ENCODE measurements around the gene TENT5D. TPM values are rescaled to one million over a fixed set of nuclear protein-coding genes. Genes with fewer than 3 reads are reported as not detected.

The TENT5D gene
- total and polyA plus RNA-seq, 7 experiments from 2014 or later = not detected

DNA sequence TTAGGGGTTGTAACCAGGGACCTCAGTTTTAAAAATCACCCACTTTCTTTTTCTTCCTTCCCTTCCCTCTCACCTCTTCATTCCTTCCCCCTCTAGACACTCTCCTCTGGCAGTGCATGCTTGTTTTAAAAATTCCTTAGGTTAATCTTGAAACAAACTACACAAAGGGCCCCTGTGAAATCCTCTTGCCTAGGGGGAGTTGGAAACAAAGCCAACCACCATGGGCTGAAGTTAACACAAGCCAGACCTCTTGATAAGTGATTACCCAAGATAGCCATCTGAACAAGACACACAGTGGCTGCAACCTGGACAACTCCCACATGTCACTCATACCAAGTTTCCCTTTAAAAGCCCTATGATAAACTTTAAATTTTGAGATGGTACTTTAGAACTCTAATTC lies 68.9 kb downstream of the TENT5D start:
- Mint-ChIP-seq H3K27me3 (no peaks in the 10 kb centered on the region), H3K4me1 (no peaks in the 10 kb centered on the region), H3K36me3 (no peaks in the 10 kb centered on the region), H3K9me3 (peaks cover 0 to 7% (median 2%) of the 10 kb centered on the region in 11 donors), H3K4me3 (no peak overlapping the region), H3K27ac (no peak overlapping the region)
- intact Hi-C loops (cut with micrococcal nuclease) = no loop called here
- H3K27me3 ChIP-seq (ENCODE audit: control insufficient read depth in 2 of 2, insufficient read depth in 2 of 2, low read length in 2 of 2) = no peaks in the 10 kb centered on the region
- ChIA-PET CTCF (no interaction called here), POLR2A (no interaction called here)
- DNase-seq (no peak), ATAC-seq (no peak)
- no peaks in the 10 kb centered on the region for H3K9me3 ChIP-seq (ENCODE audit: control insufficient read depth in 2 of 3, low read length in 3 of 3)
- H3K36me3 ChIP-seq (ENCODE audit: control insufficient read depth in 2 of 3, insufficient read depth in 3 of 3, low read length in 3 of 3) = no peaks in the 10 kb centered on the region
- no peak overlapping the region for H3K4me3 ChIP-seq (ENCODE audit: low read length)
- H3K27ac ChIP-seq (ENCODE audit: low read depth, low read length) = no peak overlapping the region
- no peaks in the 10 kb centered on the region for H3K4me1 ChIP-seq (ENCODE audit: control insufficient read depth in 2 of 2, insufficient read depth in 2 of 2, low read length in 2 of 2)
